ENCODE data around the gene ART3. TPM values are rescaled to one million over a fixed set of nuclear protein-coding genes. Genes with fewer than 3 reads are reported as not detected.

Gene ART3
- total and polyA plus RNA-seq, 9 of the 15 experiments (the other 6 are each of a cell fraction or from before 2014, with no cell fraction given) = 0.69 to 1.4 (median 1.1) TPM; not detected in 1

DNA sequence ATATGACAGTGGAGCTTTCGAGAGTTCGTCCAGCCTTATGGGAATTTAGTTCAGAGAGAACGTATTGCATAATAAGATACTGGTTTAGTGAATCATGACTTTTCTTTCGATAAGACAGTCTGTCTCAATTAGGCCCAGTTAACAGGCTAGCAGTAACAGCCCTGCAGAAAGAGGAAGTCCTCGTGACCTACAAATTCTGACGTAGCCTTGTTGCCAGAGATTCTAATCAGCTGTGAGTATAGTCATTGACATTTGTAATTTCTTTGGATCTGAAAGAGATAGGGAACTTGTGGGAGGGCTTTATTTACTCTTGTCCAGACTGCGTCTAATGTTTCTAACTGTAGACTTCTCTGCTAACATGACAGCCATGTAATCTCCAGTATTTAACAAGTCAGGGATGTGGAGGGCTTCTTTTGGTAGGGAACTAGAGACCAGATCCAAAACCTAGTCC lies 15.8 kb downstream of the ART3 start (continued):
- TF ChIP-seq, protein P1, sequence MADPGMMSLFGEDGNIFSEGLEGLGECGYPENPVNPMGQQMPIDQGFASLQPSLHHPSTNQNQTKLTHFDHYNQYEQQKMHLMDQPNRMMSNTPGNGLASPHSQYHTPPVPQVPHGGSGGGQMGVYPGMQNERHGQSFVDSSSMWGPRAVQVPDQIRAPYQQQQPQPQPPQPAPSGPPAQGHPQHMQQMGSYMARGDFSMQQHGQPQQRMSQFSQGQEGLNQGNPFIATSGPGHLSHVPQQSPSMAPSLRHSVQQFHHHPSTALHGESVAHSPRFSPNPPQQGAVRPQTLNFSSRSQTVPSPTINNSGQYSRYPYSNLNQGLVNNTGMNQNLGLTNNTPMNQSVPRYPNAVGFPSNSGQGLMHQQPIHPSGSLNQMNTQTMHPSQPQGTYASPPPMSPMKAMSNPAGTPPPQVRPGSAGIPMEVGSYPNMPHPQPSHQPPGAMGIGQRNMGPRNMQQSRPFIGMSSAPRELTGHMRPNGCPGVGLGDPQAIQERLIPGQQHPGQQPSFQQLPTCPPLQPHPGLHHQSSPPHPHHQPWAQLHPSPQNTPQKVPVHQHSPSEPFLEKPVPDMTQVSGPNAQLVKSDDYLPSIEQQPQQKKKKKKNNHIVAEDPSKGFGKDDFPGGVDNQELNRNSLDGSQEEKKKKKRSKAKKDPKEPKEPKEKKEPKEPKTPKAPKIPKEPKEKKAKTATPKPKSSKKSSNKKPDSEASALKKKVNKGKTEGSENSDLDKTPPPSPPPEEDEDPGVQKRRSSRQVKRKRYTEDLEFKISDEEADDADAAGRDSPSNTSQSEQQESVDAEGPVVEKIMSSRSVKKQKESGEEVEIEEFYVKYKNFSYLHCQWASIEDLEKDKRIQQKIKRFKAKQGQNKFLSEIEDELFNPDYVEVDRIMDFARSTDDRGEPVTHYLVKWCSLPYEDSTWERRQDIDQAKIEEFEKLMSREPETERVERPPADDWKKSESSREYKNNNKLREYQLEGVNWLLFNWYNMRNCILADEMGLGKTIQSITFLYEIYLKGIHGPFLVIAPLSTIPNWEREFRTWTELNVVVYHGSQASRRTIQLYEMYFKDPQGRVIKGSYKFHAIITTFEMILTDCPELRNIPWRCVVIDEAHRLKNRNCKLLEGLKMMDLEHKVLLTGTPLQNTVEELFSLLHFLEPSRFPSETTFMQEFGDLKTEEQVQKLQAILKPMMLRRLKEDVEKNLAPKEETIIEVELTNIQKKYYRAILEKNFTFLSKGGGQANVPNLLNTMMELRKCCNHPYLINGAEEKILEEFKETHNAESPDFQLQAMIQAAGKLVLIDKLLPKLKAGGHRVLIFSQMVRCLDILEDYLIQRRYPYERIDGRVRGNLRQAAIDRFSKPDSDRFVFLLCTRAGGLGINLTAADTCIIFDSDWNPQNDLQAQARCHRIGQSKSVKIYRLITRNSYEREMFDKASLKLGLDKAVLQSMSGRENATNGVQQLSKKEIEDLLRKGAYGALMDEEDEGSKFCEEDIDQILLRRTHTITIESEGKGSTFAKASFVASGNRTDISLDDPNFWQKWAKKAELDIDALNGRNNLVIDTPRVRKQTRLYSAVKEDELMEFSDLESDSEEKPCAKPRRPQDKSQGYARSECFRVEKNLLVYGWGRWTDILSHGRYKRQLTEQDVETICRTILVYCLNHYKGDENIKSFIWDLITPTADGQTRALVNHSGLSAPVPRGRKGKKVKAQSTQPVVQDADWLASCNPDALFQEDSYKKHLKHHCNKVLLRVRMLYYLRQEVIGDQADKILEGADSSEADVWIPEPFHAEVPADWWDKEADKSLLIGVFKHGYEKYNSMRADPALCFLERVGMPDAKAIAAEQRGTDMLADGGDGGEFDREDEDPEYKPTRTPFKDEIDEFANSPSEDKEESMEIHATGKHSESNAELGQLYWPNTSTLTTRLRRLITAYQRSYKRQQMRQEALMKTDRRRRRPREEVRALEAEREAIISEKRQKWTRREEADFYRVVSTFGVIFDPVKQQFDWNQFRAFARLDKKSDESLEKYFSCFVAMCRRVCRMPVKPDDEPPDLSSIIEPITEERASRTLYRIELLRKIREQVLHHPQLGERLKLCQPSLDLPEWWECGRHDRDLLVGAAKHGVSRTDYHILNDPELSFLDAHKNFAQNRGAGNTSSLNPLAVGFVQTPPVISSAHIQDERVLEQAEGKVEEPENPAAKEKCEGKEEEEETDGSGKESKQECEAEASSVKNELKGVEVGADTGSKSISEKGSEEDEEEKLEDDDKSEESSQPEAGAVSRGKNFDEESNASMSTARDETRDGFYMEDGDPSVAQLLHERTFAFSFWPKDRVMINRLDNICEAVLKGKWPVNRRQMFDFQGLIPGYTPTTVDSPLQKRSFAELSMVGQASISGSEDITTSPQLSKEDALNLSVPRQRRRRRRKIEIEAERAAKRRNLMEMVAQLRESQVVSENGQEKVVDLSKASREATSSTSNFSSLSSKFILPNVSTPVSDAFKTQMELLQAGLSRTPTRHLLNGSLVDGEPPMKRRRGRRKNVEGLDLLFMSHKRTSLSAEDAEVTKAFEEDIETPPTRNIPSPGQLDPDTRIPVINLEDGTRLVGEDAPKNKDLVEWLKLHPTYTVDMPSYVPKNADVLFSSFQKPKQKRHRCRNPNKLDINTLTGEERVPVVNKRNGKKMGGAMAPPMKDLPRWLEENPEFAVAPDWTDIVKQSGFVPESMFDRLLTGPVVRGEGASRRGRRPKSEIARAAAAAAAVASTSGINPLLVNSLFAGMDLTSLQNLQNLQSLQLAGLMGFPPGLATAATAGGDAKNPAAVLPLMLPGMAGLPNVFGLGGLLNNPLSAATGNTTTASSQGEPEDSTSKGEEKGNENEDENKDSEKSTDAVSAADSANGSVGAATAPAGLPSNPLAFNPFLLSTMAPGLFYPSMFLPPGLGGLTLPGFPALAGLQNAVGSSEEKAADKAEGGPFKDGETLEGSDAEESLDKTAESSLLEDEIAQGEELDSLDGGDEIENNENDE (IDR thresholded peaks at IDR 0.05; ENCODE audit: low read depth, low read length) = no peak
- TF ChIP-seq SOX6 (IDR thresholded peaks at IDR 0.05) (peak; percentile 94), MED1 (CRISPR knock-in tag; IDR thresholded peaks at IDR 0.05; ENCODE audit: borderline replicate concordance) (no peak), MXI1 (IDR thresholded peaks at IDR 0.05; ENCODE audit: low read depth, low read length) (no peak), EGR1 (conservative IDR thresholded peaks at IDR 0.05) (no peak), BRD9 (IDR thresholded peaks at IDR 0.05; ENCODE audit: low read depth, partially characterized antibody) (no peak), EP300 (IDR thresholded peaks at IDR 0.05; ENCODE audit: low read length) (peak; percentile 86), MEF2D (tag; conservative IDR thresholded peaks at IDR 0.05; ENCODE audit: low read depth) (0 out of 2 replicates have a peak, but pooled peaks have one; percentile 66), CBX8 (IDR thresholded peaks at IDR 0.05; ENCODE audit: borderline replicate concordance, extremely low read depth, low read depth, low read length, poor library complexity, severe bottlenecking) (no peak), FOXM1 (IDR thresholded peaks at IDR 0.05; ENCODE audit: low read depth) (peak; percentile 59; the same call in 1 of the 2 replicates), FOXM1 (CRISPR knock-in tag; IDR thresholded peaks at IDR 0.05; ENCODE audit: low read depth) (no peak), ZNF175 (CRISPR knock-in tag; IDR thresholded peaks at IDR 0.05; ENCODE audit: low read depth) (peak; percentile 65; the same call in 1 of the 2 replicates)
- TF ChIP-seq, protein P2, sequence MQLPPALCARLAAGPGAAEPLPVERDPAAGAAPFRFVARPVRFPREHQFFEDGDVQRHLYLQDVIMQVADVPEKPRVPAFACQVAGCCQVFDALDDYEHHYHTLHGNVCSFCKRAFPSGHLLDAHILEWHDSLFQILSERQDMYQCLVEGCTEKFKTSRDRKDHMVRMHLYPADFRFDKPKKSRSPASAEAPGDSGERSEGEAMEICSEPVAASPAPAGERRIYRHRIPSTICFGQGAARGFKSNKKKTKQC (CRISPR knock-in tag; IDR thresholded peaks at IDR 0.05) = no peak
- TF ChIP-seq, protein P3, sequence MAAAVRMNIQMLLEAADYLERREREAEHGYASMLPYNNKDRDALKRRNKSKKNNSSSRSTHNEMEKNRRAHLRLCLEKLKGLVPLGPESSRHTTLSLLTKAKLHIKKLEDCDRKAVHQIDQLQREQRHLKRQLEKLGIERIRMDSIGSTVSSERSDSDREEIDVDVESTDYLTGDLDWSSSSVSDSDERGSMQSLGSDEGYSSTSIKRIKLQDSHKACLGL (CRISPR knock-in tag; IDR thresholded peaks at IDR 0.05; ENCODE audit: borderline replicate concordance, poor library complexity, severe bottlenecking) = no peak
- TF ChIP-seq, protein P4, sequence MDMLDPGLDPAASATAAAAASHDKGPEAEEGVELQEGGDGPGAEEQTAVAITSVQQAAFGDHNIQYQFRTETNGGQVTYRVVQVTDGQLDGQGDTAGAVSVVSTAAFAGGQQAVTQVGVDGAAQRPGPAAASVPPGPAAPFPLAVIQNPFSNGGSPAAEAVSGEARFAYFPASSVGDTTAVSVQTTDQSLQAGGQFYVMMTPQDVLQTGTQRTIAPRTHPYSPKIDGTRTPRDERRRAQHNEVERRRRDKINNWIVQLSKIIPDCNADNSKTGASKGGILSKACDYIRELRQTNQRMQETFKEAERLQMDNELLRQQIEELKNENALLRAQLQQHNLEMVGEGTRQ (CRISPR knock-in tag; IDR thresholded peaks at IDR 0.05) = peak; percentile 52; the same call in 1 of the 2 replicates
